NOMO-1 (cell line): ENCODE measurements around the gene CACUL1.

Experiments used
- DNase-seq, 2 experiments: peaks; one replicate each; lab custom pipeline; 2025; ENCODE audit not compliant: unreplicated experiment in 2 of 2; lab: John Stamatoyannopoulos, UW

The CACUL1 gene

DNA sequence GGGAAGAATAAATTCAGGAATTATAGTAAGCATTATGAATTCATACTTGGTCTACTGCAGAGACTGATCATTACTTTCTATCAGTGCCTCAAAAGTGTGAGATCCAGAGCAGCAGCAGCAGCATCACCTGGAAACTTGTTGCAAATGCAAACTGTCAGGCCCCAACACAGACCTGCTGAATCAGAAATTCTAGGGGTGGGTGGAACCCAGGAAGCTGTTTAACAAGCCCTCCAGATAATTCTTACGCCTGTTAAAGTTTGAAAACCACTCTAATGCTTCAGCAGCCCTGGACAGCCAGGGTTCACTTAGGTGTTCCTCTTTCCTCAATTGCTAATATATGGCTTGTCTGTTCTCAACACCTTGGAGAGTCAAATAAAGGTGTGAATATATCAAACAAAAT lies 19.5 kb downstream of the CACUL1 start:
- DNase-seq: no peak

DNA sequence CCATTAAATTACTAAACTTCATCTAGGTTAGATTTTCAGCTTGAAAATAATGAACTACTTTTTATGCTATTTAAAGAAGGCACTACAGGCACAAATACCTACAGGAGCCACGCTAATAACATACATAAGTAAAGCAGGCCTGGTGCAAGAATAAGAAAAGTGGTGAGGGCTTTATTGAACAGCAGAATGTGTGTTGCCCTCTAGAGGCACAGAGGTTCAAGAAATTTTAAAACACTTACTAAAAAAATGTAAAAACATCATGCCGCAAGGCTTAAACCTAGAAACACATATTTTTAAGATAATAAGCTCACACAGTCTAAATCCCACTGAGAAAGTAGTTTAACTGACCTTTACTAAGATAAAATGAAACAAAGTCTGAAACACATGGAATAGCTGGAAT lies 20.3 kb downstream of the CACUL1 start:
- no peak for DNase-seq

DNA sequence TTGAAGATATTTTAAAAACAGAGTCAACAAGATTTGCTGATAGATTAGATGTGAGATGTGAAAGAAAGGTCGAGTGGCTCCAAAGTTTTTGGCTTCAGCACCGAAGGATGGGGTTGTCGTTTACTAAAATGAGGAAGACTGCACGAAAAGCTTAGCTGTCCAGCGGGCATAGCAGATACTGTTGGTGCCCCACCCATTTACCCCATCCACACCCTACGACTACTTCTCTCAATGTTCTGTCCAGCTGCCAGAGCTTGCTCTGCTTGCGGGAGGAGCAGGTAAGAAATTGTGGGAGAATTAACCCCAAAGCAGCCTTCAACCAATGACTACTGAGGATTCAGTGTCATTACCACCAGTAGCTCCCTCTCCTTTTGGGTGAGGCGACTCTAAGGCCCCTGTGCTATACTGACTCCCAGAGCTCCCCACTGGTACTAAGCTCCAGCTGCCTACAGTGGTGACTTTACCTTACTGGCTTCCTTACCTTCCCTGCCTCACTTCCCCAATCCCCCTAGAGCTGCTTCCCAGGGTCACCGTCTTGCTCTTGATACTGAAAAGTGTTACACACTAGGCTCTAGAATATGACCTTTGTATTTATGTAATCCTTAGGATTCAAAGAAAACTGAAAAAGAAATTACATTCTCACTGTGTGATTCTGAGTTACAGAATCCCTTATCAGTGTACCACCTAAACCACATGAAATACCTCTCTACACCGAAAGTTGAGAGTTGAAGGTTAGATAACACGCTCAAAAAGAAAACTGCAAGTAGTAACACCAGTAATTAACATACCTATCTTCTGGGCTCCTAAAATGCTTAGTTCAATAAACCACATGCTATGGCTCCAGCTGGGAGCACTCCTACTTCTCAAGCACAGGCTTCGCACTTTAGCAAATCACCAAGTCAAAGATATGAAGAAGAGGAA lies 22.3 kb downstream of the CACUL1 start:
- no peak for DNase-seq

DNA sequence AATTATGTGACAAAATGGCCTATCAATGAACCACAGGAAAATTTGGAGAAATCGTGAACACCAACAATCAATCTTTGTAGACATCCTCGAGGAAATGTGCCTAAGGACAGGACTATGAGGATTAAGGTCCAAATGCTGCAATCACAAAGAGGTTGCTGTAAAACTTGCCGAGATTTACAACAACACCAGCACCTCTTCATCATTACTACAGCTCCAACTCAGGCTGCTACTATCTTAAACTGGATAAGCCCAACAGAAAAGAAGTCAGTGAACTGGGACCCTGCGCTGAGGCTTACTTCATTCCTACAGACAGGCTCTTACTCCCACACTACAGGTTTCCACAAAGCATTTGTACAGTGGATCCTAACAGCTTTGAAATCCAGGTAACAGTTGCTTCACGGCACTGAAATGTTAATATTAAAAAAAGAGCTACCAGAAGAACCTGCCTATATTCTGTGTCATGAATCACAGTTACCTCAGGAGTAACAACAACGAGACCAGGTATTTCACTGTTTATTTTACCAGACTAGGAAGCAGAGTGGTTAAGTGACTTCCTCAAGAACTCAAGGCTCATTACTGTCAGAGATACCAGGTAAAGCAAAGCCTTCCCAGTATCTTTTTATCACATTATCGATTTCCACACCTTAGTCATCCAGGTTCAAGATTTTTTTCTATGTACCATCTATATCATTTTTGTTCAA lies 23.9 kb downstream of the CACUL1 start:
- no peak for DNase-seq

DNA sequence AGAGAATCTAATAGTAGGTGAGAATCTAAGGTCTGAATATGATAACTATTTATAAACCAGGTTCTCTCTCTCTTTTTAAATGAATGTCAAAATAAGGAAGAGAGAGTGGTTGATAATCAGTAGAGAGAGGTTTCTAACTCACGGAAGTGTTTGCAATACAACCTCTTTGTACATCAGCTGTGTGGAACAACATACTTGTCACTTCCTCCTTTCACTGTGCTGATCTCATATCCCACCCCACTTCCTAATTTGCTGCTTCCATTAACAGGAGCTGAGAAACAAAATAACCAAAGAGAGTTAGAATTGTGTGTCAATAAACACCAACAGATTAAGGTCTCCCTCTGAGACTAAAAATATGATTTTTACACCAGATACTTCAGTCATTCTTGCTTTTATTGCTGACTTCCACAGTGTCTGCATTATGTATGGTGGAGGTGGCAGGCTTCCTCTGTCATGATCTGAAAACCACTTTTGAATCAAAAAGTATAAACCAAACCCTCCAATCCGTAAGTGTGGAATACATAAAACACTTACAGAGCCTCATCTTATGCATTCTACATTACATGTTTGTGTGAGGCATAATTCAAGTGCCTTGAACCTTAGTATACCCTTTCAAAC lies 25.0 kb downstream of the CACUL1 start:
- DNase-seq: peak; percentile 65 to 91

DNA sequence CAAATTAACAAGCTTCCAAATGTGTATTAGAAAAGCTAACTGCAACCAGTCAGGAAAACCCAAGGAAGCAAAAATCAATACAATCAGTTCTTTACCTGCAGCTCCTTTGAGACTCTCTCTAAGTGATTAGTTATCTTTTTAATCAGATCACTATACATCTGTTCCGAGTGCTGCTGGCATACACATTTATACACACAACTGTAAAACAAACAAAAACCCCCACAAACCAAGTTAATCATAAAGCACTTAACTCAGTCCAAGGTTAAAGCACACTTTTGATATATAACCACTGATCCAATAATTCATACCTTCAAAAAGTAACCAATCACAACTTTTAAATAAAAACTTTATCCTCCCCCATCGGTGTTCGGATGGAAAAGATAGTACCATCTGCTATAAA lies 25.6 kb downstream of the CACUL1 start:
- no peak for DNase-seq

DNA sequence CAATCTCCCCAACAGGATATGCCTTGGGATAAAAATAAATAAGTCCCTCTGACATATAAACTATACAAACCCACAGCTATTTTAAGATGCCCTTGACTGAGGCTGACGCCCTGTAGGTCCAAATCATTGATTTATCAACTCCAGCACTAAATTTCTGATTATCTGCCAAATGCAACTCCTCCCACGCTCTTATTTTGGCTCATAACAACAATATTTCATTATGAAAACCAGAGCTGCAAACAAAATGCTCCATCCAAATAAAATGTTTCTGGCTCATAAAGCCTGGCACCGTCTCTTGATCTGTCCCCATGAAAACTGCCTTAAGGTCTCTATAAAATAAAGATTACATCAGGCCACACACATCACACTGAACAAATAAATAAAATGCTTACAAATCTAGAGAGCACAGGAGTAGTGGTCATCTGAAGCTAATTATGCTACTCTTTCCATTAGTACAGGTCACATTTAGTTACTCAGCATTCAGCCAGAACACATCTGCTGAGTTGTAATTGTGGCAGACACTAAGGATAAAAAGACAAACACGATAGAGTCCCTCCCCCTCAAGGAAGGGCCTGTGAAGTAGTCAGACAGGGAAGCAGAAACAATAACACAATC lies 28.8 kb downstream of the CACUL1 start:
- DNase-seq: no peak

DNA sequence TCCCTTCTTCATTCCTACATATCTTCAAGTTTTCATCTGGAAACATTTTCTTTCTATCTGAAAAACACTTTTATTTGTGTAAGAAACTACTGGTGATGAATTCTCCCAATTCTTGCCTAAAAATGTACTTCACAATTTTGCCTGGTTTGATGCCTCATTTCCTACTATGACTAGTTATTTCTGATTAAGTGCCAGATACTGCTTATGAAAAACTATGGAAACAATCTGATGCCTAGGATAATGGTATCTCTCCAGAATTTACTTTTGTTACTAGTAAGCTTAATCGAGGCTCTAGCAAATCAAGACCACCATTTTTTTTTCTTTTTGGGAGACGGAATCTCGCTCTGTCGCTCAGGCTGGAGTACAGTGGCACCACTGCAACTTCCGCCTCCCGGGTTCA lies 31.3 kb downstream of the CACUL1 start:
- no peak for DNase-seq

DNA sequence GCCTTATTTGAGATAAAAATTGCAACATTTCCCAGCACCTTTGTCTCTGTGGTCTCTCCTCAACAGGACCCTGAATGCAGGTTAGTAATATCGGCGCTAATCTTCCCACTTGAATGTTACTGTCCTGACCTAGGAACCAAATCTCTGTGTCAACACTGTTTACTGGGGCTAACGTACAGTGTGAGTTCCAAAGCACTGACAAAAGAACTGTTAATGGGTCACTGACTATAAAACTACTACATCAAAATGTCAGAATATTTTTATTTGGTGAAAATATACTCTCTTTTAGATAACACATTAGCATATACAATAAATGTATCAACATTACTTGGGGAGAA lies 33.3 kb downstream of the CACUL1 start:
- DNase-seq: no peak

DNA sequence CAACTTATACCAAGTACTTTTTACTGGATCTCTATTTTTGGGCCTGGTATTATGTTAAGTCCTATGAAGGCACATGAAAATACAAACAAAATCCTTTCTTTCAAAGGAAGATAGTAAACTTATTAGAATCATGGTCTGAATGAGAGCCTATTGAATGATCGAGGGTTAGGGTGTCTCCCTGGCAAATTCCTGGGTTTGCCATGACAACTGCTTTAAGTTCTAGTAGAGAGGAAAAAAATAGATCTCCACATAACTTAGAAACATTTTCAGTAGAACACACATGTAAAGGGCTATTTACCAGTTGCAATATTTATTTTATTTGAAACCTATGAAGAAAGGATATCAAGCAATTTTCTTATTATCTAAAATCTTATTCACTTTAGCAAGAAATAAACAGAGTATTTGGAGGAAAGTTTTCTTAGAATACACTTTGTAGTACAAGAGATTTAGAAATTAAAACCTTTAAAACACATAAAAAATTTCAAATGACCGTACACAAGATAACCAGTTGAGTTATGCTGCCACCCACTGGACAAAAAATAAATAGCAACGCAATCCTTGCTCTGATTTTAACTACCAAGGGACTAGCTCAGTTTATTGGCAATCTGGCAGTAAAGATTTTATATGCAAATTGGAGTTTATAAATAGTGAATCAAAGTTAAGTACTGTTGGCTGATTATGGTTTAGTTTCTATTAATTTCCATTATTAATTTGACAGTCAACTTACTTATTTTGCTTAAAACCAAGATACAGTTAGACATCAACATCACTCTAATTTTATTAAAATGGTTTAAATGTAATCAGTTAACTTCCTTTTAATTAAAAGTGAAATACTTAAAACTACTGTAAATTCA lies 33.9 kb downstream of the CACUL1 start:
- DNase-seq: peak in 1 of 2 experiments; percentile 31

DNA sequence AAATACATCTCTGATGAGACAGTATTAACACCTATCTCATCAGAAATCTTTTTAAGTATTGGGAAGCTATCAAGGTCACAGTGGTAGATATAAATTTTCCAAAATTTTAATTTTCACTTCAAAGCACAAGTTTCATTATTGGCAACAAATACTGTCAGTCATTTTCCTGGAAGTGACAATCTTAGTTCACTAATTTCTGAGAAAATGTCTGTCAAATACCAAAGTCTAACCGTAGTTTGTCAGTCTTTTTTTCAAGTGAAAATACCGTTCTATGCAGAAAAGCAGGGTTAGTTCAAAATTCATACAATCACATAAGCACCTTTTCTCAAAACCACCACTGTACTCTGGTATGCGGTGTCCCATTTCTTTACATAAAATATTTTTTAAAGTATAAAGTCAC lies 40.4 kb downstream of the CACUL1 start:
- DNase-seq: no peak

DNA sequence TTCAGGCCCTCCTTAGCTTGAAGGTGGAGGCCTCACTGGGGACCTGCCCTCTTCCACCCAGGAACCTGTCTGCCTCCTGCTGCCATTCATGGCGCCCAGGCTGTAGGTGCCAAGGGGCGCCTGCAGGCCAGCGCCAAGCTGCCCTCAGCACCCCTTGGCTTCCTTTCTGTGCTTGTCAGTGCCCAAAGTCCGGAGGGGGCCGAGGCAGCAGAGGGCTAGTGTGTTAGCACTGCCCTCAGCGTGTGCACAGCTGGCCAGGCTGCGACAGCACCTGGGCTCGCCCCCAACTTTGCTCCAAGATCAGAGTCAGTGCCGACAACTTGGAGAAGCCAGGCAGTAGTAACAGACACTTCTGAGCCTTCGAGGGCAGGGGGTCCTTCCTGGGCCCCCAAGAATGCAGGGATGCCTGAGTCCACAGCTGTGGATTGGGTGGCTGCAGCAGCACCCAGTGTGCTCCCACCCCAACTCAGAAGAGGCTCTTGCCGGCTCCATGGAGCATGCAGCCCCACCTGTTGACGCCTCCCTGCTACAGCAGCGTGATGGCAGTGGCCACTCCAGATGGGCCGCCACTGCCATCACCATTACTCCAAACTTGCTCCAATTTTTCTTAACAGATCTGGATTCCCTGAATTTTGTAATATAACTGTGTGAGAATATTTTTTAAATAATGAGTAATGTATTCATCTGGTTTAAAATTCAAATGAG lies 41.7 kb downstream of the CACUL1 start:
- DNase-seq: no peak

DNA sequence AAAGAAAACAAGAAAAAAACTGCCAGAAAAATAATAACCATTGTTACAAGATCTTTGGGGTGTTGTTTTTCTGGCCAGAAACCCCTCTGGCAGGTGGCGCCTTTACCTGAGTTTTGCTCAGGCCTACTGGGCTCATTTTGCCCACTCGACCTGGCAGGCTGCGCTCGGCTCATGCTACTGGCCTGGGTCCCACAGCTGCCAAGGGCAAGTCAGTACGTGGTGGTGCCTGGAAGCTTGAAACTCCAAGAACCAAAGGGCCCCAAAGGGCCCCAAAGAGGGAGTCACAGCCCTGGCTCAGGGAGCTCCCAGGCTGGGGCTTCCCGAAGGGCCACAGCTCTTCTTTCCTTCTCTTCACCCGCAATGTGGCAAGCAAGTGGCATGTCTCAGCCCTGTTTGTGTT lies 42.7 kb downstream of the CACUL1 start:
- no peak for DNase-seq

DNA sequence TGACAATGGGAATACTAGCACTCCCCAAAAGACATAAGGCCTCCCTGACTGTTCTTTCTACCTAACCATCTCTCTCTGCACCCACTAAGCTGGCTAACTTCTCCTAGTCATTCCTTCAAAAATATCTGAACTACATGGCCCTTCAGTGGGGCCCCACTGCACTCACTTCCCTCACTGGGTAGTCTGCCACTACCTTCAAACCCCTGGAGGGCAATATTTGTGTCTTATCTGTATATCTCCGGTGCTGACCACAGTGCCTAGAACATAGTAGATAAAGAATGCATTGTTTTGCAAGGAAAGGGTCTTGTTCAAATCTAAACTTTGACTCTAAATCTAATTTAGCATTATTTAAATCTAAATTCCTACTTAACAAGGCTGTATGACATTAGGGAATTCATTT lies 44.3 kb downstream of the CACUL1 start:
- DNase-seq: no peak

DNA sequence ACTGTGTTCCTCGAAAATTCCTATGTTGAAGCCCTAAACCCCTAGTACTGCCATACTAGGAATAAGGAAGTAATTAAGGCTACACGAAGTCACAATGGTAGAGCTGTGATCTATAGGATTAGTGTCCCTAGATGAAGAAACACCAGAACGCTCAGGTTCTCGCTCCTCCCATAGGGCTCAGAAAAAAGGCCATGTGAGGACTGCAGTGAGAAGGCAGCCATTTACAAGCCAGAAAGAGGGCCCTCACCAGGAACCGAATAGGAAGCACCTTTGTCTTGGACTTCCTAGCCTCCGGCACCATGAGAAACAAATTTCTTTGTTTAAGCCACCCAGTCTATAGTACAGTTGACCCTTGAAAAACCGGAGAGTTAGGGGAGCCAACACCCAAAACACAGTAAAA lies 46.2 kb downstream of the CACUL1 start:
- no peak for DNase-seq

DNA sequence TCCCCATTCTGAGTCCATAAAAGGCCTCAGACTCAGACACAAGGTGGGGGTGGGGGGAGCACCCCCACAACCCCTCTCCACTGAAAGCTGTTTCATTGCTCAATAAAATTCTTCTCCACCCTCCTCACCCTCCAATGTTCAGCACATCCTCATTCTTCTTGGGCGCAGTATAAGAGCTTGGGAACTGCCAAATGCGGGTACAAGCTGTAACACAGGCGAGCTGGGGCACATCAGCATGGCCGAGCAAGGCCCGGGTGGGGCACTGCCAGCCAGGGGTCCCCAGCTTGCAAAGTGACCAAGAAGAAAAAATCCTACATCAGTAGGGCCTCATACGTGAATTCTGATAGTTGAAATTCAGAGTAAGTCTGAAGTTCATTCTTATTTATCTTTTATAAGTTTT lies 50.1 kb downstream of the CACUL1 start:
- DNase-seq: no peak

DNA sequence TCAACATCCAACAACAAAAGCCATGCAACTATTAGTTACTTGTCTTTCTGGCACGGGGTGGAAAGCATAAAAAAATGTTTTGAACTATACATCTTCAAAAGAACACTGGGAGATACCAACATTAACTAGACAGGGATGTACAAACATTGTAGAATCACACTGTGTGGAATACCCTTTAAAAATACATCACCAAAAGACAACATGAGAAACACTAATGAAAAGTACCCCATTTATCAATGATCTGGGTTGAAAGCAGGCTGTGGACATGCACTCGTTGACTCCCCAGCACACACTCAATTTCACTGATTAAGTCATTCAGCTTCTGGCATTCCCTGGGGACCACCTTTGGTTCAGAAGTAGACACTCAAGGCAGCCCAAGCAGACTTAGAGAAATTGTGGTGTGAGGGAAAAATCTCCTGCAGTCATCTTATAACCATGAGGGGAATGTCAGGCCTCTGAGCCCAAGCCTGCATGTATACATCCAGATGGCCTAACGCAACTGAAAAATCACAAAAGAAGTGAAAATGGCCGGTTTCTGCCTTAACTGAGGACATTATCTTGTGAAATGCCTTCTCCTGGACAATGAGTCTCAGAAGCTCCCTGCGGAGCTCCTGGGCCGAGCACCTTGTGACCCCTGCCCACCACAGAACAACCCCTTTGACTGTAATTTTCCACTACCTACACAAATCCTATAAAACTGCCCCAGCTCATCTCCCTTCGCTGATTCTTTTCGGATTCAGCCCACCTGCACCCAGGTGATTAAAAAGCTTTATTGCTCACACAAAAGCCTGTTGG lies 53.0 kb downstream of the CACUL1 start:
- DNase-seq: no peak

DNA sequence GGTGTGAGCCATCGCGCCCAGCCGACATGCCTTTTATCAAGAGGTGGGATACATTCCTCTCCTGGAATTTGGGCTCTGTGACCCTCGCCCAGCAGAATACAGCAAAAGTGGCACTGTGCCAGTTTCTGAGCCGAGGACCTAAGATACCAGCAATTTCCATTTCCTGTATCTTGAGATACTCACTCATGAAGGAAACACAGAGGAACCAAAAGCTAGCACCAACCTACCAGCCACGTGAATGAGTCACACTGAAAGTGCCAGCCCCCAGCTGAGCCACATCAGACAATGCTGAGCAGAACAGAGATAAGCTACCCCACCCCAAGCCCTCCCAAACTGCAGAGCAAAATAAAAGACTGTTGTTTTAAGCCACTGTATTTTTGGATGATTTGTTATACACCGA lies 56.3 kb downstream of the CACUL1 start:
- DNase-seq: peak in 1 of 2 experiments; percentile 30

DNA sequence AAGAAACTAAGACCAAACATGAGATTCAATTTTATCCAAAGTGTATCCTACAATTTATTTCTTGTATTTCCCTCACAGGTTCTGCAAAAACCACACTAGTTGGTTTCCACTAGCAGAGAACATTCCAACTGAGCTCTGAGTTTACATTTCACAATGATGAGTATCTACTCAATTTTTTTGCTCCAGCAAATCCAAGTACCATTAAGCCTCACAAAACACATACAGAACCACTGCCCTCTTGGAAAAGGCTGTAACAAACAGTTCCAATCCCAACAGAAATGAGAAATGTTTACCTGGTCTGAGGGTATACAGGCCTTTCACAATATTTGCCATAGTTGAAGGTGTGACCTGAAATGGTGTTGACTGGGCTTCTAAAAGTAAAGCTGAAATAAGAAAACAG lies 59.9 kb downstream of the CACUL1 start:
- DNase-seq: no peak
